Mesendoderm (in vitro differentiated cells): ENCODE data around the gene ZNF227.
"Not testable (repeated sequence)": the region's sequence is repeated elsewhere in the genome, so short reads cannot be mapped to it uniquely, and the experiment has no call there.

Experiments used
- DNase-seq: peaks from one replicate; pipeline ENCODE4 v3.0.0; 2013
- H2AK5ac ChIP-seq: 2 replicates; pipeline ENCODE4 v1.6.1; 2013; ENCODE audit warnings: low read length, inconsistent platforms
- H2BK120ac ChIP-seq: 2 replicates; pipeline ENCODE4 v1.6.1; 2013; ENCODE audit warnings: low read depth, mild to moderate bottlenecking, low read length, moderate library complexity, mixed read lengths
- H2BK15ac ChIP-seq: replicated peaks from 2 replicates; pipeline ENCODE4 v1.6.1; 2013; ENCODE audit warnings: low read depth, mild to moderate bottlenecking, moderate library complexity
- H2BK5ac ChIP-seq: 2 replicates; pipeline ENCODE4 v1.6.1; 2013; ENCODE audit warnings: low read length, inconsistent platforms
- H3K18ac ChIP-seq: 2 replicates; pipeline ENCODE4 v1.6.1; 2013; ENCODE audit warnings: mild to moderate bottlenecking, low read length, mixed read lengths
- H3K23ac ChIP-seq: one replicate; pipeline ENCODE4 v1.6.1; 2013; ENCODE audit warnings: low read length
- H3K27ac ChIP-seq: 2 replicates; pipeline ENCODE4 v1.5.1; 2013; ENCODE audit warnings: low read depth, mild to moderate bottlenecking, inconsistent platforms, low read length, moderate library complexity
- H3K27me3 ChIP-seq: 2 replicates; pipeline ENCODE4 v1.6.1; 2013; ENCODE audit warnings: low read length, control low read depth, mild to moderate bottlenecking, inconsistent platforms; ENCODE audit not compliant: insufficient read depth, poor library complexity
- H3K36me3 ChIP-seq: 2 replicates; pipeline ENCODE4 v1.6.1; 2013; ENCODE audit warnings: low read length, inconsistent platforms; ENCODE audit not compliant: control insufficient read depth, insufficient read depth
- H3K4ac ChIP-seq: one replicate; pipeline ENCODE4 v1.6.1; 2013; ENCODE audit warnings: low read depth, mild to moderate bottlenecking, low read length, moderate library complexity
- H3K4me1 ChIP-seq: 2 replicates; pipeline ENCODE4 v1.6.1; 2013; ENCODE audit warnings: low read depth, low read length, inconsistent platforms; ENCODE audit not compliant: control insufficient read depth
- H3K4me2 ChIP-seq: 2 replicates; pipeline ENCODE4 v1.6.1; 2013; ENCODE audit warnings: low read length
- H3K4me3 ChIP-seq: 2 replicates; pipeline ENCODE4 v1.5.1; 2013; ENCODE audit warnings: mild to moderate bottlenecking, low read length
- H3K56ac ChIP-seq: one replicate; pipeline ENCODE4 v1.6.1; 2013; ENCODE audit warnings: low read length
- H3K79me1 ChIP-seq: 2 replicates; pipeline ENCODE4 v1.6.1; 2013; ENCODE audit warnings: low read length, inconsistent platforms
- H3K79me2 ChIP-seq: 2 replicates; pipeline ENCODE4 v1.6.1; 2013; ENCODE audit warnings: mild to moderate bottlenecking, low read length; ENCODE audit not compliant: control insufficient read depth, insufficient read depth
- H3K9ac ChIP-seq: 2 replicates; pipeline ENCODE4 v1.6.1; 2013; ENCODE audit warnings: low read length, inconsistent platforms
- H4K5ac ChIP-seq: one replicate; pipeline ENCODE4 v1.6.1; 2013; ENCODE audit warnings: low read length
- H4K8ac ChIP-seq: one replicate; pipeline ENCODE4 v1.6.1; 2013; ENCODE audit warnings: low read depth, mild to moderate bottlenecking, control low read depth, low read length, moderate library complexity
- WGBS: extraction: QIAGEN DNeasy Blood & Tissue Kit; methylation state at CpG from one replicate; pipeline ENCODE4 v1.1.7; 2013; ENCODE audit warnings: low lambda C conversion rate, missing lambda C conversion rate; ENCODE audit not compliant: insufficient coverage; ENCODE audit errors: extremely low coverage; 5-methylcytosine and 5-hydroxymethylcytosine counted together

Gene ZNF227

DNA sequence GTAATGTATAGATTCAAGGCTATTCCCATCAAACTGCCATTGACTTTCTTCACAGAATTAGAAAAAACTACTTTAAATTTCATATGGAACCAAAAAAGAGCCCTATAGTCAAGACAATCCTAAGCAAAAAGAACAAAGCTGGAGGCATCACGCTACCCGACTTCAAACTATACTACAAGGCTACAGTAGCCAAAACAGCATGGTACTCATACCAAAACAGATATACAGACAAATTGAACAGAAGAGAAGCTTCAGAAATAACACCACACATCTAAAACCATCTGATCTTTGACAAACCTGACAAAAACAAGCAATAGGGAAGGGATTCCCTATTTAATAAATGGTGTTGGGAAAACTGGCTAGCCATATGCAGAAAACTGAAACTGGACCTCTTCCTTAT lies 40.0 kb downstream of the ZNF227 start:
- not testable (repeated sequence) for H3K4me1 ChIP-seq, H4K8ac ChIP-seq, H3K4me2 ChIP-seq, H2BK5ac ChIP-seq, H3K27ac ChIP-seq, H2BK120ac ChIP-seq, H3K18ac ChIP-seq, H3K4me3 ChIP-seq, H3K36me3 ChIP-seq, H3K4ac ChIP-seq, H2AK5ac ChIP-seq, DNase-seq, H3K23ac ChIP-seq, H3K79me1 ChIP-seq, H3K27me3 ChIP-seq, H4K5ac ChIP-seq, H3K9ac ChIP-seq, H3K56ac ChIP-seq, H2BK15ac ChIP-seq, H3K79me2 ChIP-seq
- WGBS, result no CpG with 5 or more reads among the region's 2 CpGs

DNA sequence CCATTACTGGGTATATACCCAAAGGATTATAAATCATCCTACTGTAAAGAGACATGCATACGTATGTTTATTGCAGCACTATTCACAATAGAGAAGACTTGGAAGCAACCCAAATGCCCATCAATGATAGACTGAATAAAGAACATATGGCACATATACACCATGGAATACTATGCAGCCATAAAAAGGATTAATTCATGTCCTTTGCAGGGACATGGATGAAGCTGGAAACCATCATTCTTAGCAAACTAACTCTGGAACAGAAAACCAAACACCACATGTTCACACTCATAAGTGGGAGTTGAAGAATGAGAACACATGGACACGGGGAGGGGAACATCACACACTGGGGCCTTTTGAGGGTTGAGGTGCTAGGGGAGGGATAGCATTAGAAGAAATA lies 41.1 kb downstream of the ZNF227 start:
- H3K27ac ChIP-seq, H3K27me3 ChIP-seq, H3K4me3 ChIP-seq, H3K23ac ChIP-seq, H2BK120ac ChIP-seq, H2BK15ac ChIP-seq, H3K4ac ChIP-seq, DNase-seq, H2AK5ac ChIP-seq, H3K36me3 ChIP-seq, H4K8ac ChIP-seq, H3K79me2 ChIP-seq, H3K4me1 ChIP-seq, H4K5ac ChIP-seq, H3K4me2 ChIP-seq, H2BK5ac ChIP-seq, H3K79me1 ChIP-seq, H3K18ac ChIP-seq, H3K56ac ChIP-seq, H3K9ac ChIP-seq: not testable (repeated sequence)
- WGBS, result no CpG with 5 or more reads among the region's 2 CpGs

DNA sequence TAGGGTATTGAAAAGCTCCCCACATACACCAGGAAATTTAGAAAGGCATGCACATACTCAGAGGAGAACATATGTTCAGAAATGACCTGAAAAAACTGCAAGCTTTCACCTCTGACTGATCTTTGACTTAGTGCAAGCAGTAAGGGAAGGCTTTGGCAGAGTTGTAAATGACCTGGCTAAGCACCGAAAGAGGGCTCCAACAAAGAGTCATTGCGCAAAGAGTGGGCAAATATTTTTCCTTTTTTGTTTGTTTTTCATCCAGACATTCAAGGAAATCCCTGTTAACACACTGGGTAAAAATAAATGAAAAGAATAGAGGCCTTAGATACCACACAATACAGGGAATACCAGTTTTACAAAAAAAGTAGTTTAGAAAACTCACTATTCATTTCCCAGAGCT lies 42.2 kb downstream of the ZNF227 start:
- no peak overlapping the region for H2BK120ac ChIP-seq
- no peak overlapping the region for H3K23ac ChIP-seq
- H3K4me1 ChIP-seq, result no peaks in the 10 kb centered on the region
- no peaks in the 10 kb centered on the region for H3K27me3 ChIP-seq
- H3K79me2 ChIP-seq, result no peaks in the 10 kb centered on the region
- H3K18ac ChIP-seq, result no peak overlapping the region
- no peaks in the 10 kb centered on the region for H3K79me1 ChIP-seq
- H3K4ac ChIP-seq, result no peak overlapping the region
- no peaks in the 10 kb centered on the region for H3K36me3 ChIP-seq
- no peak overlapping the region for H3K4me2 ChIP-seq
- H4K8ac ChIP-seq, result no peak overlapping the region
- no peak overlapping the region for H3K27ac ChIP-seq
- no CpG with 5 or more reads among the region's 2 CpGs for WGBS
- no peak overlapping the region for H2BK5ac ChIP-seq
- H3K9ac ChIP-seq, result no peak overlapping the region
- H2AK5ac ChIP-seq, result no peak overlapping the region
- H2BK15ac ChIP-seq, result no peak overlapping the region
- H3K4me3 ChIP-seq, result no peak overlapping the region
- no peak for DNase-seq
- no peak overlapping the region for H4K5ac ChIP-seq
- H3K56ac ChIP-seq, result no peak overlapping the region

DNA sequence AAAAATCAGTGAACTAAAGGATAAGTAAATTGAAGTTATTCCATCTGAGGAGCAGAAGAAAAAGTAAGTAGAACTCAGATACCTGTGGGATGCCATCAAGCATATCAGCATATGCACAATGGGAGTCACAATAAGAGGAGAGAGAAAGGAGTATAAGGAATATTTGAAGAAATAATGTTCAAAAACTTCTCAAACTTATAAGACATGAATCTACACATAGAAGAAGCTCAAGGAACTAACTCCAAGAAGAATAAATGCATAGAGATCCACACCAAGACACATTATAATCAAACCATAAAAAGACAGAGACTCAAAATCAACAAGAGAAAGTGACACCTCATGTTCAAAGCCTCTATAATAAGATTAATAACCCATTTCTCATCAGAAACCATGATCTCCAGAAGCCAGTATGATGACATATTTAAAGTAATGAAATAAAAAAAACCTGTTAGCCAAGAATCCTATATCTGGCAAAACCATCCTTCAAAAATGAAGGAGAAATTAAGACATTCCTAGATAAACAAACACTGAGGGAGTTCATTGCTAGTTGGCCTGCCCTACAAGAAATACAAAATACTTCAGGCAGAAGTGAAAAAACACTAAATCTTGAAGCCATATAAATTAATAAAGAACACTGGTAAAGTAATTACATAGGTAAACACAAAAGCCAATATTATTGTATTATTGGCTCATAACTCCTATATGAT lies 43.5 kb downstream of the ZNF227 start:
- Histone ChIP-seq H4K8ac (no peak overlapping the region), H3K23ac (no peak overlapping the region), H3K4me3 (no peak overlapping the region), H3K56ac (no peak overlapping the region), H2BK5ac (no peak overlapping the region), H3K79me1 (no peaks in the 10 kb centered on the region), H2BK15ac (no peak overlapping the region), H3K18ac (no peak overlapping the region), H3K4ac (no peak overlapping the region), H3K27ac (no peak overlapping the region), H3K27me3 (no peaks in the 10 kb centered on the region), H2BK120ac (no peak overlapping the region), H3K9ac (no peak overlapping the region), H2AK5ac (no peak overlapping the region), H3K79me2 (no peaks in the 10 kb centered on the region), H4K5ac (no peak overlapping the region), H3K4me2 (no peak overlapping the region), H3K4me1 (no peaks in the 10 kb centered on the region), H3K36me3 (no peaks in the 10 kb centered on the region)
- no peak for DNase-seq

DNA sequence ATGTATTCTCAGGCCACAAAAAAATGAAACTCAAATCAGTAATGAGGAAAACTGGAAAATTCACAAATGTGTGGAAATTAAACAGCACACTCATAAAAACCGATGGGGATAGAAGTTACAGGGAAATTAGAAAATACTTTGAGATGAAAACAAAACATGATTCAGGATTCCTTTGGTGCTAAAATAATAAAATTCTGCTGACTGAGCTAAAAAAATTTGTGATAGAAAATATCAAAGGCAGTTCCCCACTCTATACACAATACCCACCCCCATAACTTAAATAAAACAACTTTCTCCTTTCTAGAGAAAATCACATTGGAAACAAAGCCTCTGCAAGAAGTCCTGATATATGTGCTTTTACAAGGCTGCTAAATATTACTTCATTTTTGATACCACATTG lies 45.8 kb downstream of the ZNF227 start:
- H2BK15ac ChIP-seq, result no peak overlapping the region
- no peaks in the 10 kb centered on the region for H3K36me3 ChIP-seq
- no peak overlapping the region for H3K9ac ChIP-seq
- no peak overlapping the region for H2AK5ac ChIP-seq
- H4K5ac ChIP-seq, result no peak overlapping the region
- no peaks in the 10 kb centered on the region for H3K79me1 ChIP-seq
- H3K56ac ChIP-seq, result no peak overlapping the region
- H3K4ac ChIP-seq, result no peak overlapping the region
- H3K79me2 ChIP-seq, result no peaks in the 10 kb centered on the region
- no peak overlapping the region for H2BK120ac ChIP-seq
- no peak for DNase-seq
- WGBS, result no CpG with 5 or more reads among the region's 1 CpG
- no peak overlapping the region for H3K23ac ChIP-seq
- H4K8ac ChIP-seq, result no peak overlapping the region
- H3K18ac ChIP-seq, result no peak overlapping the region
- H3K27ac ChIP-seq, result no peak overlapping the region
- H3K4me2 ChIP-seq, result no peak overlapping the region
- H3K4me1 ChIP-seq, result no peaks in the 10 kb centered on the region
- no peaks in the 10 kb centered on the region for H3K27me3 ChIP-seq
- H3K4me3 ChIP-seq, result no peak overlapping the region
- no peak overlapping the region for H2BK5ac ChIP-seq

DNA sequence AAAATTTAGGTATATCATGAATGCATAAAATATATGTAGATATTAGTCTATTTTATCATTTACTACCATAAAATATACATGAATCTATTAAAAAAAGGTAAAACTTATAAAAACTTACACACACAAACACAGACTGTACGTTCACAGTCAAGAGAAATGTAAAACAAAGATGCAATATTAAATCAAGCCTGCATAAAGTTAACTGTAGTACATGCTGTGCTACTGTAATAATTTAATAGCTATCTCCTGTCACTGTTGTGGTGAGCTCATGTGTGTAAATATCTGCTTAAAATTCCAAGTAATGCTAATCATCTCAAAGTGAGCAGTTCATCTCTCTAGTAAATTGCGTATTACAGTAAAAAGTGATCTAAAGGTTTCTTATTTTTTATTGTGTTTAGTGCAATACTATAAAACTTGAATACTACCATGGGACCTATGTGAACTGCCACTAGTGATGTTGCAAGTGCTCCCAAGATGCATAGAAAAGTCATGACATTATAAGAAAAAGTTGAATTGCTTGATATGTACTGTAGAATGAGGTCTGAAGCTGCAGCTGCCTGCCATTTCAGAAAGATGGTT lies 46.6 kb downstream of the ZNF227 start:
- Histone ChIP-seq H3K79me1 (no peaks in the 10 kb centered on the region), H3K9ac (no peak overlapping the region), H2BK15ac (no peak overlapping the region), H3K18ac (no peak overlapping the region), H3K4me2 (no peak overlapping the region), H2AK5ac (no peak overlapping the region), H3K36me3 (no peaks in the 10 kb centered on the region), H4K5ac (no peak overlapping the region), H2BK5ac (no peak overlapping the region), H3K4me1 (no peaks in the 10 kb centered on the region), H3K27ac (no peak overlapping the region), H3K79me2 (no peaks in the 10 kb centered on the region), H3K23ac (no peak overlapping the region), H3K56ac (no peak overlapping the region), H4K8ac (no peak overlapping the region), H3K27me3 (no peaks in the 10 kb centered on the region), H2BK120ac (no peak overlapping the region), H3K4ac (no peak overlapping the region), H3K4me3 (no peak overlapping the region)
- DNase-seq, result no peak
- no CpG with 5 or more reads among the region's 2 CpGs for WGBS
